Heart left ventricle (tissue), 13 donors: ENCODE results near the gene CTSW.

ENCODE experiments used
- CTCF ChIP-seq, 12 donors: fragments of 200-600 bp; sonication (generic) in 4 of 12; IDR thresholded peaks; one replicate each; pipeline versions ENCODE4 v1.5.0 to v1.8.0; 2018 to 2022; ENCODE audit warnings: antibody characterized with exemption in 12 of 12, mild to moderate bottlenecking in 5 of 12
- POLR2A ChIP-seq, 2 donors: fragments of 450-650 bp; IDR thresholded peaks; one replicate each; pipeline ENCODE4 v1.6.1; 2017; ENCODE audit warnings: antibody characterized with exemption in 2 of 2, mild to moderate bottlenecking in 2 of 2, moderate library complexity in 2 of 2
- donor health status: ischemic (EF 13 %, LVEDD 7.1; RV severe dilation, severe dysfunction).
- donor health status: DM: no; HTN: yes; CAD: no.
- donor health status: DM: no; HTN: no; CAD: no.
- donor health status: ischemic (EF 25% LVEDD 6.9; RV normal size, moderate dysfunction).
- donor health status: ischemic (EF 25% LVEDD 5.7; RV mildly dilated, moderate dysfunction).
- donor health status: ischemic (EF 35%, LVEDD 5.7; RV mildly dilated, moderate dysfunction).
- donor health status: nonischemic (EF 11% LVEDD 7.7; RV severe dilation, severe dysfunction).
- donor health status: DM: yes; HTN: yes; CAD: no.
- donor health status: PGD.
- donor health status: ischemic (EF 29% LVEDD 5.4; RV normal size, mild dysfunction).
- donor health status: nonischemic (EF 23%, LVEDD 6.1; RV moderate dilation, normal function).

GRCh38 chr11:65899356-65900124 is 19.9 kb downstream of the CTSW start:
- TF ChIP-seq CTCF (IDR thresholded peaks at IDR 0.05) = no peak
- peak in 1 of 2 donors; percentile 29 for TF ChIP-seq POLR2A (IDR thresholded peaks at IDR 0.05)
